ENCODE data around the gene CRAT.
A peak's percentile ranks its signal among the peaks of the same experiment; 100 is the strongest.

Gene CRAT

DNA sequence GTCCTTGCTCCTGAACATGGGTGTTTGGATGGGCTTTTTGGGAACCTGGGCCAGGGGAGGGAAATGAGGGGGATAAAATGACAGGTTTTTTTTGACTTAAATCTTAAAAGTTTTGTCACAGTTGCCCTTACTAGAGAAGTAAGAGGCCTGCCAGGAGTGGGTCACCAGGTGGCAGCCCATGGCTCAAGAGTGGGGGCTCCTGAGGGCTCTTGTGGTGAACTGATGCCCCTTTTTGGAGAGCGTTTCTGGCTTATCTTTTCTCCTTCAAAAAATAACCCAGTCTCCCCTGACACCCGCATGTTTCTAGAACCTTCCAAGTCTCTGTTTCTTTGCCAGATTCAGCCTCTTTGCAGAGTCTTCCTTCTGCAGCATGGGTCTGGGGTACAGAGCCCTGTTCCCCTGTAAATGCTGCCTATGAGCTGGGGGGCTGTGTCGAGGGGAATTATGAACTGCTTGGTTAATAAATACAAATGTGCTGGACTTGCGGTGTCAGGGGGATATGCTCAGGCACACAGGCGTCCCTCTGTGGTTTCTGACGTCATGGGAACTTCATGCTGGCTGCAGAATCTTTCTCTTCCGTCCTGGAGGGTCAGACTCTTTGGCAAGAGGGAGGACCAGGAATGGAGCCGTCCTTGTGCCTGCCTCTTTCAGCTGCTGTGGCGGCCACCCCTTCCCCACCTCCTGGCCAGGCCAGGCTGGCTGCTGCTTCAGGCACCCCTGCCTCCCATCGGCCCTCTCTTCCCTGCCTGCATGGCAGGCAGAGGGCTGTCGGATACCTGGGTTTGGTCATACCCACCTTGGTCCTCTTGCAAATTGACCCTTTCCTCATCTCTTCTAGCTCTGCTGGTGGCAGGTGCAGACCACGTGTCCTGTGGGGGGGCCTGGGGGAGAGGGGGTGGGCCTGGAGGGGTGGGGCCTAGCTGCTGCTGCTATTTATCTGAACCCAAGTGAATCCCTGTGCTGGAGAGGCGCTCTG, 30.8 kb upstream of the CRAT start:
- 0 out of 2 replicates have a peak, but pooled peaks have one; percentile 17 for TF ChIP-seq POLR2AphosphoS5 (IDR thresholded peaks at IDR 0.05; ENCODE audit: low read depth)
- TF ChIP-seq CTCF (IDR thresholded peaks at IDR 0.05; ENCODE audit: insufficient read depth, low read length), result no peak
- Histone ChIP-seq H3K4me3 (replicated peaks; ENCODE audit: insufficient read depth, low read length) (no peak overlapping the region), H3K27ac (replicated peaks) (peak overlapping the region; percentile 95), H3K27me3 (ENCODE audit: insufficient read depth, poor library complexity, severe bottlenecking) (no peaks in the 10 kb centered on the region)
- peak in 1 of 2 experiments; percentile 64 for DNase-seq (ENCODE audit: low read depth in 1 of 2, low spot score in 1 of 2)

DNA sequence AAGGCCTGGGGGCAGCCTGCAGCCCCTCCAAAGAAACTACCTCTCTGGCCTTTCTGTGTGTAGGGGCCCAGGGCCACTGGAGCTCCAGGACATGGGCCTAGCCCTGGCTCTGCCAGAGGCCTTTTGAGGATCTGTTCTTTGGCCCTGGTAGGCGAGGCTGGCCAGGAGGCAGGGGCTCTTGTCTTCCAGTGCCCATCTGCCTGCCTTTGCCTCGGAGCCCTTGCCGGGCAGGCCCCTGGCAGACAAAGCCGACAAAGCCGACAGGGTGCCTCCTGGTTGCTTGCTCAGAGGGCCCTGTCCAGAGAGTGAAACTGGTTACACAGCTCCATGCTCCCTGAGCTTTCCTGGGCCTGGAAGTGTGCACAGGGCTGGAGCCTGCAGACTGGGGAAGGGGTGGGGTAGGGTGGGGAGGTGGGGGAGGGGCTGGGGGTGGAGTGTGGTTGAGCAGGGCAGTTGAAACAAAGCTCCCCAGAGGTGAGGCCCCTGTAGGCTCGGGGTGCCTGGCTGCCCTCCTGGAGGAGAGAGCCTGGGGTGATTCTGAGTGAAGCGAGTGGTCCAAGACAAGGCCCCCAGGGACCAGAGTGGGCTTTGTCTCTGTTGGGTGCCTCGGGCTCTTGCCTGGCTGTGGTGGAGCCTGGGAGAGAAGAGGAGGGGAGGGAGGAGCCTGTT, 29.9 kb upstream of the CRAT start:
- H3K4me3 ChIP-seq (replicated peaks; ENCODE audit: insufficient read depth, low read length), result no peak overlapping the region
- peak overlapping the region; percentile 95 for H3K27ac ChIP-seq (replicated peaks)
- H3K27me3 ChIP-seq (ENCODE audit: insufficient read depth, poor library complexity, severe bottlenecking), result no peaks in the 10 kb centered on the region
- DNase-seq (ENCODE audit: low read depth in 1 of 2, low spot score in 1 of 2), result peak in 1 of 2 experiments; percentile 39
- TF ChIP-seq GABPA (IDR thresholded peaks at IDR 0.05; ENCODE audit: low read depth) (no peak), CTCF (IDR thresholded peaks at IDR 0.05; ENCODE audit: insufficient read depth, low read length) (no peak), SPI1 (IDR thresholded peaks at IDR 0.05; ENCODE audit: borderline replicate concordance, low read depth) (no peak), REST (IDR thresholded peaks at IDR 0.05; ENCODE audit: insufficient replicate concordance, low read depth) (no peak), POLR2AphosphoS5 (IDR thresholded peaks at IDR 0.05; ENCODE audit: low read depth) (no peak)

DNA sequence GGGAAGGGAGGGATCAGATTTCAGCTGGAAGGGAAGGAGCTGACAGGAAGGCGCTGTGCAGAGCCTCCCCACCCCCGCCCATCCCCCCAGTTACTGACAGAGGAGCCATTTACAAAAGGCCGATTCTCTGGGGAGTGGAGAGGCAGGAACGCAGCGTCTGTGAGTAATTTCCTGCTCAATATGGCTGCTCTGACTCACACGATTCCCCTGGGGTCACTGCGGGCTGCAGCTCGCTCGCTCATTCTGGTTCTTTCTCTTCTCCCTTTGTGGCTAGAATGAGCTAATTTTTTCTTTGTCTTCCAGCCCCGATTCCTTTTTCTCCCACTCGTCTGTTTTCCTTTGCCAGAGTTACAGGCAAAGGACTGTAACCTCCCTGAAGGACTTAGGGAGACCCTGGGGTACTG, 29.4 kb upstream of the CRAT start:
- DNase-seq (ENCODE audit: low read depth in 1 of 2, low spot score in 1 of 2), result peak; percentile 69 to 91
- peak overlapping the region; percentile 95 for H3K27ac ChIP-seq (replicated peaks)
- peak; percentile 67 for TF ChIP-seq POLR2AphosphoS5 (IDR thresholded peaks at IDR 0.05; ENCODE audit: low read depth)
- TF ChIP-seq CTCF (IDR thresholded peaks at IDR 0.05; ENCODE audit: insufficient read depth, low read length), result no peak
- peak; percentile 61; the same call in 1 of the 2 replicates for TF ChIP-seq GABPA (IDR thresholded peaks at IDR 0.05; ENCODE audit: low read depth)
- no peak for TF ChIP-seq SPI1 (IDR thresholded peaks at IDR 0.05; ENCODE audit: borderline replicate concordance, low read depth)
- TF ChIP-seq REST (IDR thresholded peaks at IDR 0.05; ENCODE audit: insufficient replicate concordance, low read depth), result peak; percentile 29
- H3K4me3 ChIP-seq (replicated peaks; ENCODE audit: insufficient read depth, low read length), result no peak overlapping the region; the same call in 1 of the 2 replicates
- no peaks in the 10 kb centered on the region for H3K27me3 ChIP-seq (ENCODE audit: insufficient read depth, poor library complexity, severe bottlenecking)
